T-helper 1 cell (primary cell): ENCODE results near the gene NFATC3.
"Not testable (repeated sequence)": the region's sequence is repeated elsewhere in the genome, so short reads cannot be mapped to it uniquely, and the experiment has no call there.

Experiments
- DNase-seq, 5 donors: peaks; one replicate each; pipeline ENCODE4 v3.0.0-alpha.2; 2012 to 2020

NFATC3 gene

GRCh38 chr16:68090130-68090529 is 5.0 kb downstream of the NFATC3 start:
- no peak for DNase-seq

- no peak for DNase-seq
These were observed 5.4 kb downstream of the NFATC3 start for GRCh38 chr16:68090533-68090932.

- no peak for DNase-seq
These were observed 6.5 kb downstream of the NFATC3 start for GRCh38 chr16:68091380-68092261.

- DNase-seq: not testable (repeated sequence)
These were observed 7.1 kb downstream of the NFATC3 start for GRCh38 chr16:68092275-68092674.

- DNase-seq: no peak
These were observed 8.8 kb downstream of the NFATC3 start for GRCh38 chr16:68093816-68094613.

- DNase-seq: no peak
These were observed 9.4 kb downstream of the NFATC3 start for GRCh38 chr16:68094614-68094934.

- no peak for DNase-seq
These were observed 11.3 kb downstream of the NFATC3 start for GRCh38 chr16:68096491-68096890.

- no peak for DNase-seq
These were observed 11.9 kb downstream of the NFATC3 start for GRCh38 chr16:68097088-68097487.

- DNase-seq: no peak
These were observed 12.7 kb downstream of the NFATC3 start for GRCh38 chr16:68097895-68098294.

- no peak for DNase-seq
These were observed 15.3 kb downstream of the NFATC3 start for GRCh38 chr16:68100488-68100887.

GRCh38 chr16:68105611-68106010 is 20.4 kb downstream of the NFATC3 start:
- no peak for DNase-seq

- DNase-seq: not testable (repeated sequence)
These were observed 22.2 kb downstream of the NFATC3 start for GRCh38 chr16:68107230-68107928.

- DNase-seq: not testable (repeated sequence)
These were observed 24.0 kb downstream of the NFATC3 start for GRCh38 chr16:68109156-68109555.

GRCh38 chr16:68110611-68111010 is 25.4 kb downstream of the NFATC3 start:
- not testable (repeated sequence) for DNase-seq

GRCh38 chr16:68111379-68111778 is 26.2 kb downstream of the NFATC3 start:
- no peak for DNase-seq

GRCh38 chr16:68113059-68113761 is 28.0 kb downstream of the NFATC3 start:
- no peak for DNase-seq

GRCh38 chr16:68113765-68114240 is 28.6 kb downstream of the NFATC3 start:
- no peak for DNase-seq

- DNase-seq: not testable (repeated sequence)
These were observed 29.8 kb downstream of the NFATC3 start for GRCh38 chr16:68114939-68115338.

GRCh38 chr16:68115851-68116250 is 30.7 kb downstream of the NFATC3 start:
- no peak for DNase-seq

GRCh38 chr16:68116256-68116867 is 31.2 kb downstream of the NFATC3 start:
- peak in 1 of 5 donors; percentile 38 for DNase-seq

- peak in 1 of 5 donors; percentile 27 for DNase-seq
These were observed 32.7 kb downstream of the NFATC3 start for GRCh38 chr16:68117884-68118283.

GRCh38 chr16:68118954-68119353 is 33.8 kb downstream of the NFATC3 start:
- DNase-seq: not testable (repeated sequence)
